HepG2 (cell line): ENCODE results near the gene KRI1. TPM values are rescaled to one million over a fixed set of nuclear protein-coding genes. Genes with fewer than 3 reads are reported as not detected.
A peak's percentile ranks its signal among the peaks of the same experiment; 100 is the strongest.

Source experiments
- CC2D1A ChIP-seq: sonication (generic); formaldehyde crosslinking; IDR thresholded peaks from 2 replicates; pipeline ENCODE4 v1.8.1; 2023; ENCODE audit warnings: mild to moderate bottlenecking, missing genetic modification reagents
- FLYWCH1 ChIP-seq: sonication (generic); formaldehyde crosslinking; IDR thresholded peaks from 2 replicates; pipeline ENCODE4 v1.8.1; 2023; ENCODE audit warnings: mild to moderate bottlenecking, missing genetic modification reagents
- FOSL2 ChIP-seq: sonication (generic); formaldehyde crosslinking; IDR thresholded peaks from 2 replicates; pipeline ENCODE4 v1.4.0; 2020; ENCODE audit warnings: missing genetic modification reagents
- GMEB1 ChIP-seq: sonication (generic); formaldehyde crosslinking; IDR thresholded peaks from 2 replicates; pipeline ENCODE4 v1.5.1; 2020; ENCODE audit warnings: missing genetic modification reagents, mild to moderate bottlenecking, borderline replicate concordance
- HMGXB4 ChIP-seq, 2 experiments: sonication (generic) in 1 of 2; formaldehyde crosslinking in 1 of 2; IDR thresholded peaks; 2 replicates each; pipeline versions ENCODE4 v1.4.0 to v1.6.1; 2018 to 2020; ENCODE audit warnings: missing genetic modification reagents in 2 of 2, borderline replicate concordance in 1 of 2, low read depth in 1 of 2, mild to moderate bottlenecking in 1 of 2, missing biosample characterization in 1 of 2
- KAT8 ChIP-seq: IDR thresholded peaks from 2 replicates; pipeline ENCODE4 v1.6.1; 2016; ENCODE audit warnings: missing genetic modification reagents, missing compliant biosample characterization
- KDM6A ChIP-seq: IDR thresholded peaks from 2 replicates; pipeline ENCODE4 v1.6.1; 2016; ENCODE audit warnings: low read depth
- MIER2 ChIP-seq: IDR thresholded peaks from 2 replicates; pipeline ENCODE4 v1.6.1; 2016; ENCODE audit warnings: missing biosample characterization, missing genetic modification reagents
- SP4 ChIP-seq: sonication (generic); formaldehyde crosslinking; IDR thresholded peaks from 2 replicates; pipeline ENCODE4 v1.8.1; 2023; ENCODE audit warnings: mild to moderate bottlenecking, missing genetic modification reagents
- TARDBP ChIP-seq: sonication (generic); formaldehyde crosslinking; IDR thresholded peaks from 2 replicates; pipeline ENCODE4 v1.8.0; 2022; ENCODE audit warnings: mild to moderate bottlenecking, missing genetic modification reagents
- TBX3 ChIP-seq: fragments of 450-650 bp; IDR thresholded peaks from 2 replicates; pipeline ENCODE4 v1.6.1; 2017; ENCODE audit warnings: antibody characterized with exemption, mild to moderate bottlenecking, inconsistent platforms, borderline replicate concordance
- THAP9 ChIP-seq: sonication (generic); formaldehyde crosslinking; IDR thresholded peaks from 2 replicates; pipeline ENCODE4; 2020; ENCODE audit warnings: missing genetic modification reagents, mild to moderate bottlenecking, borderline replicate concordance
- TIGD3 ChIP-seq: sonication (generic); formaldehyde crosslinking; IDR thresholded peaks from 2 replicates; pipeline ENCODE4 v1.5.1; 2020; ENCODE audit warnings: mild to moderate bottlenecking, missing genetic modification reagents, borderline replicate concordance
- ZBTB1 ChIP-seq: sonication (generic); formaldehyde crosslinking; IDR thresholded peaks from 2 replicates; pipeline ENCODE4 v1.4.0; 2020; ENCODE audit warnings: missing genetic modification reagents, borderline replicate concordance
- ZBTB38 ChIP-seq: sonication (generic); formaldehyde crosslinking; IDR thresholded peaks from 2 replicates; pipeline ENCODE4 v1.5.1; 2020; ENCODE audit warnings: mild to moderate bottlenecking, missing genetic modification reagents
- ZMYM4 ChIP-seq: sonication (generic); formaldehyde crosslinking; IDR thresholded peaks from 2 replicates; pipeline ENCODE4 v1.8.1; 2023; ENCODE audit warnings: mild to moderate bottlenecking, missing genetic modification reagents
- ZNF572 ChIP-seq: sonication (generic); formaldehyde crosslinking; IDR thresholded peaks from 2 replicates; pipeline ENCODE4 v1.5.1; 2020; ENCODE audit warnings: mild to moderate bottlenecking, missing genetic modification reagents
- ZNF616 ChIP-seq: sonication (generic); formaldehyde crosslinking; IDR thresholded peaks from 2 replicates; pipeline ENCODE4 v1.5.0; 2020; ENCODE audit warnings: low read depth, mild to moderate bottlenecking, missing genetic modification reagents
- ZNF670 ChIP-seq: sonication (generic); formaldehyde crosslinking; IDR thresholded peaks from 2 replicates; pipeline ENCODE4 v1.8.0; 2022; ENCODE audit warnings: mild to moderate bottlenecking, missing genetic modification reagents, borderline replicate concordance
- ZNF740 ChIP-seq: sonication (generic); formaldehyde crosslinking; IDR thresholded peaks from 2 replicates; pipeline ENCODE4 v1.4.0; 2020; ENCODE audit warnings: missing genetic modification reagents
- ZNF790 ChIP-seq: sonication (generic); formaldehyde crosslinking; IDR thresholded peaks from 2 replicates; pipeline ENCODE4 v1.8.0; 2022; ENCODE audit warnings: missing genetic modification reagents, mild to moderate bottlenecking, borderline replicate concordance
- ZSCAN31 ChIP-seq: sonication (generic); formaldehyde crosslinking; IDR thresholded peaks from 2 replicates; pipeline ENCODE4 v1.5.0; 2020; ENCODE audit warnings: low read depth, mild to moderate bottlenecking, missing genetic modification reagents
- polyA plus RNA-seq, 8 experiments: library from polyadenylated mRNA; depleted of rRNA in 3 of 8; stranded (reverse) in 7 of 8; unstranded in 1 of 8; fragments of >200 nt; fragmentation: Illumina TruSeq in 4 of 8; extraction: Trizol in 4 of 8; gene quantifications; 2 replicates each; pipeline versions ENCODE4 v1.2.1 to v1.2.3, GENCODE V29; 2011 to 2016; ENCODE audit warnings: low read depth in 4 of 8, missing spikeins in 1 of 8, mixed read lengths in 1 of 8; ENCODE audit not compliant: insufficient read depth in 1 of 8
- total RNA-seq, 5 experiments: library from RNA; depleted of rRNA; stranded (reverse); fragments of >200 nt; fragmentation: Illumina TruSeq; extraction: Trizol; gene quantifications; 2 replicates each; pipeline ENCODE4 v1.2.3, GENCODE V29; 2016; ENCODE audit warnings: low read depth in 1 of 5

The KRI1 gene
- total and polyA plus RNA-seq, 2 of the 13 experiments (the other 11 are each of a cell fraction or from before 2014, with no cell fraction given) = 9.1 to 11.7 TPM

- TF ChIP-seq ZNF616 (CRISPR knock-in tag) (no peak), TARDBP (peak; percentile 56; the same call in 1 of the 2 replicates), FLYWCH1 (CRISPR knock-in tag) (no peak), KDM6A (CRISPR knock-in tag) (no peak), MIER2 (CRISPR knock-in tag) (no peak), ZBTB1 (CRISPR knock-in tag) (no peak), ZMYM4 (CRISPR knock-in tag) (no peak), HMGXB4 (CRISPR knock-in tag; IDR thresholded peaks at IDR 0.05; ENCODE audit: borderline replicate concordance in 1 of 2, low read depth in 1 of 2) (0 out of 4 replicates have a peak, but pooled peaks of 1 of the 2 experiments have one; percentile 5), KAT8 (CRISPR knock-in tag) (no peak), CC2D1A (CRISPR knock-in tag) (no peak), ZSCAN31 (CRISPR knock-in tag) (no peak), ZBTB38 (CRISPR knock-in tag) (no peak), GMEB1 (CRISPR knock-in tag) (no peak), ZNF790 (CRISPR knock-in tag) (no peak), TIGD3 (CRISPR knock-in tag) (no peak), ZNF572 (CRISPR knock-in tag) (no peak), FOSL2 (CRISPR knock-in tag) (no peak), ZNF670 (CRISPR knock-in tag) (no peak), SP4 (CRISPR knock-in tag) (no peak), ZNF740 (CRISPR knock-in tag) (no peak), TBX3 (no peak), THAP9 (CRISPR knock-in tag) (no peak; the same call in 1 of the 2 replicates)
Measured at GRCh38 chr19:10544242-10544752, 21.5 kb downstream of the KRI1 start (continued).
